Measurements from ENCODE around the gene ASB6. TPM values are rescaled to one million over a fixed set of nuclear protein-coding genes. Genes with fewer than 3 reads are reported as not detected.

ASB6 gene
- 21.6 and 22.6 TPM in 2 replicates for total RNA-seq

GRCh38 chr9:129641750-129642585 lies at the start of gene ASB6:
Gene ASB6 (minus strand): TSS chr9:129642151. CDS start chr9:129641999, 152 bp downstream.

GRCh38 chr9:129665389-129665775 lies 23.4 kb upstream of the ASB6 start, which contains the start of gene PRRX2:
Gene PRRX2 (plus strand): TSS chr9:129665647. CDS start chr9:129665868, 221 bp downstream.

GRCh38 chr9:129626079-129626624 lies 15.8 kb downstream of the ASB6 start, which contains the start of gene NTMT1:
Gene NTMT1 (plus strand): TSS chr9:129626163. CDS start chr9:129632704, 6,541 bp downstream.

GRCh38 chr9:129620669-129621295 lies 21.2 kb downstream of the ASB6 start, which contains the start of gene C9orf50:
Gene C9orf50 (minus strand): TSS chr9:129621101. CDS start chr9:129620574, 527 bp downstream.

Other genes starting within 250 kb of the ASB6 start
- not detected in 2 replicates for gene C9orf50, start 21.1 kb downstream of the ASB6 start, total RNA-seq
- gene NTMT1, start 16.0 kb downstream of the ASB6 start, total RNA-seq = 24.8 and 26.7 TPM in 2 replicates
- gene PRRX2, start 23.5 kb upstream of the ASB6 start, total RNA-seq = 0.38 TPM in 1 of 2 replicates, not detected in the other
- 0.10 and 0.33 TPM in 2 replicates for gene PTGES, start 110.9 kb upstream of the ASB6 start, total RNA-seq
- 28.4 and 30.2 TPM in 2 replicates for gene TOR1B, start 161.0 kb upstream of the ASB6 start, total RNA-seq
- 61.1 and 62.0 TPM in 2 replicates for gene TOR1A, start 182.0 kb upstream of the ASB6 start, total RNA-seq
- 24.2 and 38.0 TPM in 2 replicates for gene C9orf78, start 193.1 kb upstream of the ASB6 start, total RNA-seq
- gene USP20, start 193.3 kb upstream of the ASB6 start, total RNA-seq = 6.3 and 9.8 TPM in 2 replicates